TTC549 (cell line): ENCODE data around the gene GCNA.

Source experiments
- FAIRE-seq: peaks from 2 replicates; lab custom pipeline; 2012; peaks lifted over from hg19 to GRCh38; lab: Jason Lieb, UNC

GCNA gene

GRCh38 chrX:71615954-71616353, 37.7 kb downstream of the GCNA start:
- FAIRE-seq: no peak

DNA sequence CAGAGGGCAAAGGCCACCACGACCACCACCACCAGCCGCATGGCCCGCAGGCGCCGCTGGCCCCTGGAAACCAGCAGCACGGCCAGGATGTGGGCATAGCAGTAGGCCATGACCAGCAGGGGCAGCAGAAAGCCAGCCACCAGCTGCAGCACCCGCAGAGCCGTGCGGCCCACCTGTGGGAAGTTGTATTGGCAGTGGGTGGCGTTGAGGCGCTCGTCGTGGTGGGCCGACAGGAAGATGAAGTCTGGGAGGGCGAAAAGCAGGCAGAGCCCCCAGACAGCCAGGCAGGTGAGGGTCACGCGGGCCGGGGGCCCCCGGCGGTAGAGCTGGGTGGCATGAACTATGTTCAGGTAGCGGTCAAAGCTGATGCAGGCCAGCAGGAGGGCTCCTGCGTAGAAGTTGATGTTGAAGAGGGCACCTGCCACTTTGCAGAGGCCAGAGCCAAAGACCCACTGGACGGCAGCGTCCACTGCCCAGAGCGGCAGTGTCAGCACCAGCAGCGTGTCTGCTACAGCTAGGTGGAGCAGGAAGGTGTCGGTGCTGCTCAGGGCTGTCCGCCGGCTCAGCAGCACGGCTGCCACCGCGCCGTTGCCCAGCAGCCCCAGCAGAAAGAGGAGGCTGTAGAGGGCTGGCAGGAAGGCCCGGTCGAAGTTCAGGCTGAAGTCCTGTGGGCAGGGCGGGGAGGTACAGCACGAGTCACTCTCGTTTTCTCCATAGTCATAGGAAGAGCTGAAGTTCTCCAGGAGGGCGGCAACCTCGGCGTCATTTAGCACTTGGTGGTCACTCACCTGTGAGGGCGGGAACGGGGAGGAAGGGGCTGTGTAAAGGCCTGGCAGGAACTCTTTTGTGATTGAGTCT, 38.7 kb downstream of the GCNA start:
- no peak for FAIRE-seq

DNA sequence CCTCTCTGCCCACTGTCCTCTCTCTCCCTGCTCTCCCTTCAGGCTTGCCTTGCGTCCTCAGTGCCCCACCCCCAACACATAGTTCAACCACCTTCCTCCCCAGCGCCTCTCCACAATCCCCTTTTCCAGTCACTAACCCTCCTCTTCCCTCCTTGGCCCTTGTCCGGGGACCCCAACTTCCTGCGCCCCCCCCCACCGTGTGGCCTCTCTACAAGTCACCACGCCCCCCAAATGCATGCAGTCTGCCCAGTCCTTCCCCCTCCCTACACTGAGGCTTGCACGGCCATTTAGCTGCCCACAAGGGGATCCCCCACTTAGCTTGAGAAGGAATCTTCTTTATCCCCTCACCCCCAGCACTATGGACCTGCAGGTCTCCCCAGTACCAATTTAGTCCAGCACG, 39.5 kb downstream of the GCNA start:
- no peak for FAIRE-seq

- FAIRE-seq: no peak
Observed at GRCh38 chrX:71618303-71618721, 40.1 kb downstream of the GCNA start, which contains the start of gene CXCR3. Gene CXCR3, minus strand, starts transcription at chrX:71618511. Its CDS starts 62 bp downstream, at chrX:71618449.

DNA sequence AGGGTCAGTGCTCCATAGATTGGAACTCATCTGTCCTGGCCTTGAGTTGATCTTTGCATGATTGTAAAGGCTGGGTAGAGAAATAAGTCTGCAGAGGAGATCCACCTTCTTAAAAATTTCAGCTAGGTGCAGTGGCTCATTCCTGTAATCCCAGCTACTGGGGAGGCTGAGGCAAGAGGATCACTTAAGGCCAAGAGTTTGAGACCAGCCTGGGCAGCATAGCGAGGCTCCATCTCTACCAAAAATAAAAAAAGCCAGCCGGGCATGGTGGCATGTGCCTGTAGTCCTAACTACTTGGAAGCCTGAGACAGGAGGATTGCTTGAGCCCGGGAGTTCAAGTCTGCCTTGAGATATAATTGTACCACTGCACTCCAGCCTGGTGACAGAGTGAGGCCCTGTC, 40.5 kb downstream of the GCNA start:
- FAIRE-seq: no peak

- FAIRE-seq: no peak
Observed at GRCh38 chrX:71619193-71619592, 41.0 kb downstream of the GCNA start.

DNA sequence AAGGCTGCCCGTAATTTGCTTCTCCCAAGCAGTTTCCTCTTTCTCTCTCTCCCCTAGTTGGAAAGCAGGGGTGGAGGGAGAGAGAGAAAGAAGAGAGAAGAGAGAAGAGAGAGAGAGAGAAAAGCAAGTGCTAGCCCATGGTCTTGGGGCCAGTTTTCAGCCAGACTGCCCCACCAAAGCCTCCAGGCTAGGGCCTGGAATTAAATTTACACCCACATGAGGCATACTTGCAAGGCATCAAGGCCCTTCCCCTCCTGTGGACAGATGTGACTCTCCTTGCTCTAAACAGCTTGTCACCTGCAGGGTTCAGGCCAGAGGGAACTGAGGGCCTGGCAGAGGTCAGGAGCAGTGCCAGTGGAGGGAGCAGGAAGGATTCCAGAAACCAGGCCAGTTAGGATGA, 41.7 kb downstream of the GCNA start:
- no peak for FAIRE-seq

- FAIRE-seq: no peak
Observed at GRCh38 chrX:71621603-71622002, 43.4 kb downstream of the GCNA start.

- no peak for FAIRE-seq
Observed at GRCh38 chrX:71622032-71622575, 43.9 kb downstream of the GCNA start.

DNA sequence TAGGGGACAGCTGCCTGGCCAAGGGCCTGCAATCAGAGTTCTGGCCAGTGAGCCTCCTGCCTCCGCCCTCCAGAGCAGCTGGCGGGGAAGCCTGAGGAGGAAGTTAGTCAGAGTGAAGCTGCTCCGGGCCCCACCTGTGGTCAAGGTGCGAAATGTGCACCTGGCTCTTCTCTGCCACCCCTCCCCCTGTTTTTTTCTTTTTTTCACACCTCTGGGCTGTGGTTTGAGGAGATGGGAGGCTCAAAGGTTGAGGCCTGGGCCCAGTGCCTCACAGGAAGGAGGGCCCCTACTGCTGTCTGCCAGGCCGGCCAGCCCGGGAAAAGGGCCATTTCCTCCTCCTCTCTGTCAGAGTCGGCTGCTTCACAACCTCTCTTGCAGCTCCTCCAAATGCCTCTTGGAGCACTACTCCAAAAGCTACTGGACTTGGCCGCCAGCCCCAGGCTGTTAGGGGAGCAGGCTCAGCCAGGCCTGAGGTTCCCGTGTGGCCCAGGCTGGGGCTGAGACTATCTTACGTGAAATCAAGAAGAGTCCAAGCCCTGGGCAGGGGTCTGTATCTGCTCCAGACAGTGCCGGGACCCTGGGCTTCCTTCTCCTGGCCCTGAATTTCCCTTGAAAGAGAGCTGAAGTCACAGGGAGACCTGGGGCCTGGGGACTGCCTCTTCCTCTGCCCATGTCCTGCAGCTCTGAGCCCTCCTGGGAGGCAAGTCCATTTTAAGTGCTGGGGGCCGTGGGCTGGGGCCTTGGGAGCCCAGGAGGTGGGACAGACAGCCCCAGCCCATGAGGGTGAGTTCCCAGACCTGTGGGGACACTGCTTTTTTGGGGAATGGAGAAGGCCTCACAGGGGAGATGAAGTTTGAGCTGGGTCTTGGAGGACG, 44.6 kb downstream of the GCNA start:
- no peak for FAIRE-seq

DNA sequence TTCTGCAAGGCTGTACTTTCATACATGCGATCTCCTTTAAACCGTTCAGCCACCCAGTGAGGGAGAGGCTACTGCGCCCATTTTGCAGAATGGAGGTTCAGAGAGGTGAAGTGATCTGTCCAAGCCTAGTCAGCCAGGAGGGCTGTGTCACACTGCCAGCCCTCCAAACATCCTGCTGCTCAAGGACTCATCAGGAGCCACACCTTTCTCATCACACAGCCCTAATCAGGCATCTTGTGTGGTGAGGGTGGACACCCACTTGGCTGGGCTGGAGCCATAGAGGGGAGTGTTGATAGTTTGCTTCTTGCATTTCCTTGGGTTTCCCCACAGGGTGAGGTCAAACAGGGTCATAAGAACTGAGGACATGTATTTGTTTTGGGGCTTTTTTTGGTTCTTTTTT, 45.5 kb downstream of the GCNA start:
- no peak for FAIRE-seq

- no peak for FAIRE-seq
Observed at GRCh38 chrX:71625471-71625870, 47.2 kb downstream of the GCNA start.

- no peak for FAIRE-seq
Observed at GRCh38 chrX:71626576-71626975, 48.3 kb downstream of the GCNA start.

DNA sequence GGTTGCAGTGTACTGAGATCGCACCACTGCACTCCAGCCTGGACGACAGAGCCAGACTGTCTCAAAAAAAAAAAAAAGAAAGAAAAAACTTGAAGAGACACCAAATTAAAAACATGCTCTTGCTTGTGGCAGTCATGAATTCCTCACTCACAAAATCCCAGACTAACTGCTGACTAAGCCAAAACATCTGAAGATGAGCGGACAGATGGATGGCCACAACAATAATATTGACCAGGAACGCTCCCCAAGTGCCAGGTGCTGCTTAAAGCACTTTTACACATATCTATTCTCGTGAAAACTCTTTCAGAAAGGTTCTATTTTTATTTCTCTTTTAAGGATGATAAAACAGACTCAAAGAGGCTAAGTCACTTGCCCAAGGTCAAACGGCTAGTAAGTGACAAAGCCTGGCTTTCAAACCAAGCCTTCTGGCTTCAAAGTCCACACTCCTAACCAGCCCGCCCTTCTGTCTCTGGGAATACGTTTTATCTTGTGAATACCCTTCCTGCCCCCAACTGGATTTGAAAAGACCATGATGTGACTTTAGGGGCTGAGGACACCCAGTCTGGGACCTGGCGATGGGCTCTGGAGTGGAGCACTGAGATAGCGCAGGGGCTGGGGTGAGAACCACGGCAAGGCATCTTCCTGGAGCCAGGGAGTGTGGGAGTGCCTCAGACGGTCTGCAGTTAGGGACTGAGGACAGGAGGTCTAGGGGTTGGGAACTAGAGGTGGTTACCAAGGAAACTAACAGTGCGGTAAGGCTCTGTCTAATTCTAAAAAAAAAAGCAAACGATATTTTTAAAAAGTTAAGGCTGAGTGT, 49.6 kb downstream of the GCNA start:
- no peak for FAIRE-seq

- FAIRE-seq: no peak
Observed at GRCh38 chrX:71629467-71629866, 51.2 kb downstream of the GCNA start.

GRCh38 chrX:71632923-71633657, 54.9 kb downstream of the GCNA start:
- no peak for FAIRE-seq

DNA sequence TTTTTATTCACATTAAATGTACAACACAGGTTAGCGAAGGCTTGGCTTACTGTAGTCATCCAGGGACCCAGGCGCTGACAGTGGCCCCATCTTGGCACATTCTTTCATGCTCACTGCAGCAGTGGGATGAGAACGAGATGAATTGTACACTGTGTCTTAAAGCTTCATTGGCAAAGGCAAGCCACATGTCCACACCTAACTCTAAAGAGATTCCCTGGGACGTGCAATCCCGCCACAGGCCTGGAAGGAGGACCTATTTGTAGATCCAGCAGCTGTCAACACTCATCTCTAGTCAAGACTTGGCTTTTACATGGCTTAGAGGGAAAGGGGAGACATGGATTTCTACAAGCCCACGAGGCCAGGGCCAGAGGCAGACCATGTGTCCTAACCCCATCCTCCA, 56.1 kb downstream of the GCNA start:
- no peak for FAIRE-seq

DNA sequence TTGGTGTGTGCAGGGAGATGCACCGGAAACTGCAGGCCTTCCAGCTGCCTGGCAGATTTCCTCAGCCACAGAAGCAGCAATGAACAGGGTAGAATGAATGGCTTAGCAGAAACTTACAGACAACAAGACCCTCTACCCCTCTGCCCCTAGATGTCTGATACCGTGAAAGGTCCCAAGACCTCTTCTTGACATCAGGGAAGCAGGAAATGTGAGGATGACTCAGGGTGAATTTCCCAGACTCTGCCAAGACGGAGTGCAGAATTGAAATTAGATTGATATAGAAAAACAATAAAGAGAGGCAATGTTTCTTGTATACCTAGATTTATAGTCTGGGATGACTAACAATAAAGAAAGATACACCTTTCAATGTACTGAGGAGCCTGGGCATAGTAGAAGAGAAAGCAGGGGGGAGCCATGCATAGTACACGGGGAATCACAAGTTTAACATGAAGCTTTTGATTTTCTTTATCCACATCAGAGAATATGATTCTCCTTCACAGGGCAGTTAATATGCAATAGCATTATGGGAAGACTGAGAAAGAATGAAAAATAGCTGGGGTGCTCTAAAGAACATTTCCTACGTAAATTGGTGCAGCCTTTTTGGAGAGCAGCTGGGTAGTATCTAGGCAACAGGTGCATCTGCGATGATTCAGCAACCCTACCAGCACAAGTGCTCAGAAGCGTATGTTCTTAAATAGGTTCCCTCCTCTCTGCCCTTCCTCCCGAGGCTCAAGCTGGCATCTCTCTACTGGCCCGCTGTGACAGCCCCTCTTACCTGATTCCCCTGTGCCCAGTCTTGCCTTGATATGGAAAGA, 58.4 kb downstream of the GCNA start:
- no peak for FAIRE-seq

GRCh38 chrX:71637253-71637618, 59.0 kb downstream of the GCNA start:
- no peak for FAIRE-seq

DNA sequence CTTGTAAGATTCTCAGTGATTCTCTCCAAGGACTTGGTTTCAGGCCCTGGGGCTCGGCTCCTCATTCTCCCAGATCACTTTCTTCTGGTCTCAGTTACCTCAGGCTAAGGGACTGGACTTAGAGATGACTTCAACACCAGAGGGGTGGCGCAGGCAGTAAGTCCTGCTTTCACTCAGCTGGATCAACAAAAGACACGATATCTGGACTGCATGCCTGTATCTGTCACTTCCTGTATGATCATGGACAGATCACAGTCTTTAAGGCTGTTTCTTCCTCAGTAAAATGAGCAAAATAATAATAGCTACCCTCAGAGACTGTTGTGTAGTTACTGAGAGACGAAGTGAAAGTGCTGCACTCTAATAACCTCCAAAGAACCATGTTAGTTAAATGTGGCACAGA, 59.6 kb downstream of the GCNA start:
- no peak for FAIRE-seq

DNA sequence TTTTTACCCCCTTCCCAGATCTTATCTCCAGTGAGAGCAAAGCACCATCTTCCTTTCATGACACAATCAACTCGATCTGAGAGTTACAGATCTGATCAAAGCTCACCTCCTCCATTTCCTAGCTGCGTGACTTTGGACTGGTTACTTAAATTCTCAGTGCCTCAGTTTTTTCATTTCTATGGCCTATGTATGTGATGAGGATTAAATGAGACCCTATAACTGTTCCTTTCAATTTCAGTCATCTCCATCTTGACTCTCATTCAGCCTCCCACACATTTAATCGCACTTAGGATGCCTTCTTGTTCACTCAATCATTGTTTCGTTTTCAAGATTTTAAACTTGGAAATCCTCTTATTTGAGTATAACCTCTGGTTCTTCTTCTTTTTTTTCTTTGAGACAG, 60.2 kb downstream of the GCNA start:
- FAIRE-seq: no peak
